ENCODE results near the gene C19orf38.

- TF ChIP-seq STAT6 (CRISPR knock-in tag; conservative IDR thresholded peaks at IDR 0.05; ENCODE audit: low read depth), result no peak
- TF ChIP-seq CTCF (IDR thresholded peaks at IDR 0.05), result no peak
- TF ChIP-seq ATF3 (CRISPR knock-in tag; conservative IDR thresholded peaks at IDR 0.05), result no peak
Observed at GRCh38 chr19:10889880-10890279, 41.7 kb downstream of the C19orf38 start.

All from WTC11 (cell line).